NCI-H128 (cell line): ENCODE data around the gene PRKACA.
A peak's percentile ranks its signal among the peaks of the same experiment; 100 is the strongest.

Experiments used
- DNase-seq: peaks from one replicate; lab custom pipeline; 2025; ENCODE audit not compliant: unreplicated experiment; lab: John Stamatoyannopoulos, UW

PRKACA gene

DNA sequence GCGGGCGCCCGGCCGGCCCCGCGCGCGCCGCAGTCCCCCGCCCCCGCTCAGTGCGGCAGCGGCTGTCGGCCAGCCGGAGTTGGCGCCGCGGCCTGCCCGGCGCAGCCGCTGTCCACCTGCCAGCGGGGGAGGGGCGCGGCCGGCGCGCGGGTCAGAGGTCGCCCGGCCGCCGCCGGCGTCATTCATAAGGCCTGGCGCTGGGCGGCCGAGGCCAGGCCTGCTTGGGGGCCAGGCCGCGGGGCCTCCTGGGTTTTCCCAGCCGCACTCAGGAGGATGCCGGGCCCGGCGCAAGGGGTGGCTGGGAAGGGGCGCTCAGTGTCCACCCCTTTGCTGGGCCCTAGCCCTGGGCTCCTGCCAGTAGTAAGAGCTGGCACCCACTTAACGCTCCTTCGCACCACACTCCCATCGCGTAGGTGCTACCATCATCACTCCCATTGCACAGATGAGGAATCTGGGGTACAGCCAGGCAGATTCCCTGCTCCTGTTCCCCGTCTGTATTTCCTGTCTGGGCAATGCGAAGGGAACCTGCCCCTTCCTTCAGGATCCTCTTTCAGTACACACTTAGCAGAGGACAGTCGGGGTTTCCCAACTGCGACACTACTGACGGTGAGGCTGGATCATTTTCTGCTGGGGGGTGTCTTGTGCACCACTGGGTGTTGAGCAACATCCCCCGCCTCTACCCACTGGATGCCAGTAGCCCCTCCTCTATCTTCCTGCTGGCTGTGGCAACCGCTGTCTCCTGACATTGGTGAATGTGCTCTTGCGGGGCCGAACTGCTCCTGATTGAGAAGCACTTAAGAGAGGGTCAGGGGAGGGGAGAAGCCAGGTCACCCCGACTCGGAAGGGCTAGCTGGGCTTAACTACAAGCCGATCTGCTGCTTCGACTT lies 846 bp upstream of the PRKACA start:
- DNase-seq, result peak; percentile 8

DNA sequence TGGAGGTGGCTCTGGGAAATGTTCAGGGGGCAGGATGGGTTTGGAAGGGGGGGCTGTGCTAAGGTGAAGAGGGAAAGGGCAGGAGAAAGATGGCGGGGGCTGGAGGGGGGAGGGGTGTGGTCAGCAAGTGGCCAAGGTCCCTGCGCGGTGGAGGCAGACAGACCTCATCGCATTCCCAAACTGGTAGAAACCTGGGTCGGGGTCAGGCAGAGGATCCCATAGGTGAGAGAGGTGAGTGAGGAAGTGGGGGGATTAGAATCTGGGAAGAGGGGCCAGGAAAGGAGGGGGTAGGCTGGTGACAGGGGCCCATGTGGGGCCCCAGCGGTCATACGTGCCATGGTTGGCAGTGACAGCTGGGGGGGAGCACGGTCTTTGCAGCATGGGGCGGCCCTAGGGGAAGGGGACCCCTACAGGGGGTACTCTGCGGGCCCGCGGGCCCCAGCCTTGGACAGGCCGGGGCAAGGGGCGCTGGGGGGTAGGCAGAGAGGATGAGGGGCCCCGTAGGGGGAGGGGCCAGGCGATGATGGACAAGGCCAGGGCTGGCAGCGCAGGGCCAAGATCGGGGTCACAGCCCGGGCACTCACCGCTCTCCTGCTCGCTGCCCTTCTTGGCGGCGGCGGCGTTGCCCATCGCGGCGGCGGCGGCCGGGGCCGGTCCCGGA lies 514 bp downstream of the PRKACA start:
- DNase-seq, result no peak

GRCh38 chr19:14116525-14116917 lies 1.0 kb downstream of the PRKACA start:
- DNase-seq, result no peak

GRCh38 chr19:14115756-14116155 lies 1.8 kb downstream of the PRKACA start:
- no peak for DNase-seq

GRCh38 chr19:14114854-14115253 lies 2.7 kb downstream of the PRKACA start:
- DNase-seq, result no peak

GRCh38 chr19:14114439-14114838 lies 3.1 kb downstream of the PRKACA start:
- DNase-seq, result no peak

DNA sequence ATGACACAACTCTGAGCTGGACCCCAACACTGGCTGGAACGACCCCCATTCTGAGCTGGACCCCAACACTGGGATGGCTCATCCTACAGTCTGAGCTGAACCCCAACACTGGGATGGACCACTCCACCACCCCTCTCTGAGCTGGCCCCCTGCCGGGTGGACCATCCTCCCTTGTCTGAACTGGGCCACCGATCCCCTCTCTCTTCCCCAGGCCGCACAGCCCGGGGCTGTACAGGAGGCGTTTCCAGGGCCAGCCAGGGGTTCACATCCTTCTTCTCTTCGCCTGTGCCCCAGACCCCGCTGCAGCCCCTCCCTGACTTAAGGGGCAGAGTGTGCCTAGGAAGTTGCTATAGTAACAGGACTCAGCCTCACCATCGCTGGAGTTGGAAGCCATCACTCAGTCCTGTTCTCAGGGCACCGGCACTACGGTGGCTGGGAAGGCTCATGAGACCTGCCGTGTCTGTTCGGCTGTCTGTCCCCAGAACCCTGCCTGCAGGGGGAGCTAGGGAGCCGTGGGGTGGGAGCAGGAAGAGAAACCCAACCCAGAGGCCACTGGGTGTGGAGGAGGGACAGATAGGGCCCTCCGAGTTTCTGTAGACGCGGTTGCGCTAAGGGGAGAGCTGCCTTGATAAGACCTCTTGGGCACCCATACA lies 3.7 kb downstream of the PRKACA start:
- no peak for DNase-seq

DNA sequence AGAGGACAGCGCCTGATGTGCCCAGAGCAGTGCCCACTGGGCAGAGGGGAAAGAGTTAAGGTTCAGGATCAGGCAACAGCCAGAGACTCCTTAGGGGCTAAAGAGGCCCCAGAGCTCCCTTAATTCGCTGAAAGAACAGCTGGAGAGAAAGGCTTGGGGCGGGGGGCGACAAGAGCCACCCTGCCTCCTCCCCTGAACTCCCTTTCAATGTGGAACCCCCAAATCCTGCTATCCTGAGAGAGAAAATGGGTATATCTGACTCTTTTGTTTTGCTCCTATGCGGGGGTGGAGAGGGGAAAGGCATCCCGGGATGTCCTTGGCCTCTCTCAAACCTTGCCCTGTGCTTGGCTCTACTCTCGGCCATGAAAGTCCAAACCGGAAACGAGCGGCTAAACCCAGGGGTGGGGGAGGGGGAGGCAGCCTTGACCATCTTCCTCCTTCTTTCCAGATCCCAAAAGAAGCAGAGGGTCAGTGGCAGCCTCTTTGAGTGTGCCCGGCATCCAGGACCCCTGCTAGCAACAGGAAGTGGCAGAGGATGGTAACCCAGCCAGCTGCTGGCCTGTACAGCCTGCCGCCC lies 4.7 kb downstream of the PRKACA start:
- DNase-seq, result no peak

- no peak for DNase-seq
Observed at GRCh38 chr19:14112051-14112808, 5.3 kb downstream of the PRKACA start.

DNA sequence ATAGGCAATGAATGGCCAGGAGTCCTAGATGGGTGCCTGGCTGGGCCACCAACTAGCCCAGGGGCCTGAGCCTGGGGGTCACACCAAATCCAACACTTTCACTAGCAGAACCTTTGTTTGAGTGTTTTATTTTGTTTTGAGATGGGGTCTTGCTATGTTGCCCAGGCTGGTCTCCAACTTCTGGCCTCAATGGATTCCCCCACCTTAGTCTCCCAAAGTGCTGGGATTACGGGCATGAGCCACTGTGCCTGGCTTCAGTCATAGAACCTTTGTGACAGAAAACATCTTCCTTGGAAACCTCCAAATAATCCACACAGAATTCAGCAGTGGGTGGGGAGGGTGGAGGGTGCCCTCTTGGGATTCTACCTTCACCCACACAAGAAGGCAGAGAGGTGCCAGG lies 6.1 kb downstream of the PRKACA start:
- no peak for DNase-seq

- DNase-seq, result no peak
Observed at GRCh38 chr19:14110650-14111049, 6.9 kb downstream of the PRKACA start.

DNA sequence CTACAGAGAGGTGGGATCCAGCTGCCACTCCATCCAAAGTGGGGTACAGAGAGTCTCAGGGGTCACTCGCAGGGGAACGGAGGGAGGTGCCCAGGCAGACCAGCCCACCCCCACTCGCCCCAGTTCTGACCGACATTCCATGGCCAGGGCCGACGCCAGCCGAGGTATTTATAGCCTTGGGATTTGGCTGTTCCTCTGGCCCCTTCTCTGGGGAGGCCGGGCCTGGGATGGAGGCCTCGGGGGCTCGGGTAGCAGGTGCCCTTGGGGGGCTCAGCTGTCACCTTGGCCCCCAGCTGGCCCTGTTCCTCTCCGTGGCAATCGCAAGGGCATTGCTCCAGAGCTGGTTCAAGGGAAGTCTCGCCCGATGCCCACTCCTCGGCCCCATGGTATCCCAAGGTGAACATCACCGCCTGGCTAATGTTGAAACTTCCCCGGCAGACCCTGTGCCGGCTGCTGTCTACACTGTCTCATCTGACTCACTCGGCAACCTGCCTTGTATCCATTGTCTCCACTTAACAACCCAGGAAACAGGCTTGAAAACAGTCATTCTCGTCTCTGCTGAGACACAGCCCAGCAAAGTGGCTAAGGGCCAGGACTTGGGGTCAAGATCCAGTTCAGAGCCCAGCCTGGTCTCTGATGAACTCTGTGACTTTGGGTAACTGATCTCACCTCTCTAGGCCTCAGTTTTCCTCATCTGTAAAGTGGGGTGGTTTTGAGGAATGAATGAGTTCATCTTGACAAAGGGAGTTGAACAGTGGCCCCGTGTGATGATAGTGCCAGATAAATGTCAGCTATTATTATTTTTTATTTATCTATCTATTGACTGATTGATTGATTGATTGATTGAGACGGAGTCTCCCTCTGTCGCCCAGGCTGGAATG lies 9.7 kb downstream of the PRKACA start:
- DNase-seq, result no peak

DNA sequence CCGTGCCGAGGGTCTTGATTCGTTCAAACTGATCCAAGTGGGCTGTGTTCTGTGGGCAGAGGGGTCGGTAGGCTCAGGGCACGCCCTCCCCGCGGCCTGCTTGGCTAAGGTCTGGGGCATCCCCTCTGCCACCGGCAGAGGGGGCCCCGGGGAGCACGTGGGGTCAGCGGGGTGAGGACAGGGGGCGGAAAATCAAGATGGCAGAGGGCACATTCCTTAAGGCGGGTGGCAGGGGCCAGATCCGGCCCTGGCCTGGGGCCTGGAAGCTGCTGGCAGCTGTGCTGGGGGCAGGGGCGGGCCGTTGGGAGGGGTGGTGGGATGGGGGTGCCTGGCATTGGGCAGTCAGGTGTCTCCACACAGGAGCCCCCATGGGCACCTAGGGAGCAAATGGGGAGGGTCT lies 10.7 kb downstream of the PRKACA start:
- DNase-seq, result no peak

- no peak for DNase-seq
Observed at GRCh38 chr19:14105680-14106079, 11.9 kb downstream of the PRKACA start.

GRCh38 chr19:14103310-14103709 lies 14.3 kb downstream of the PRKACA start:
- no peak for DNase-seq

DNA sequence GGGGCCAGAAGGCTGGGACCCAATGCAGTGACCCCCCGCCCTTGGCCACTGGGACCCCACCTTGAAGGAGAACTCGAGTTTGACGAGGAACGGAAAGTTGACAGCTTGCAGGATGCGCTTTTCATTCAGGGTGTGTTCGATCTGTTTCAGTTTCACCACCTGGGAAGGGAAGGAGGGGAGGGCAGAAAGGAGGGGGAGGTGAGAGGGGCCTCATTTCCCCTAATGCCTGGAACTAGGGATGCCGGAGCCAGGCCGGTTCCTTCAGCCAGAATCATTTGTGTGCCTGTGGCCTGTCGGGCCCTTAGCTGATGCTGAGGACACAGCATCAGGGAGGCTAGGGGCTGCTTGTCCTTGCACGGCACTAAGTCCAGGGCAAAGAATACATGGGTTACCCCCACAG lies 14.8 kb downstream of the PRKACA start:
- no peak for DNase-seq

DNA sequence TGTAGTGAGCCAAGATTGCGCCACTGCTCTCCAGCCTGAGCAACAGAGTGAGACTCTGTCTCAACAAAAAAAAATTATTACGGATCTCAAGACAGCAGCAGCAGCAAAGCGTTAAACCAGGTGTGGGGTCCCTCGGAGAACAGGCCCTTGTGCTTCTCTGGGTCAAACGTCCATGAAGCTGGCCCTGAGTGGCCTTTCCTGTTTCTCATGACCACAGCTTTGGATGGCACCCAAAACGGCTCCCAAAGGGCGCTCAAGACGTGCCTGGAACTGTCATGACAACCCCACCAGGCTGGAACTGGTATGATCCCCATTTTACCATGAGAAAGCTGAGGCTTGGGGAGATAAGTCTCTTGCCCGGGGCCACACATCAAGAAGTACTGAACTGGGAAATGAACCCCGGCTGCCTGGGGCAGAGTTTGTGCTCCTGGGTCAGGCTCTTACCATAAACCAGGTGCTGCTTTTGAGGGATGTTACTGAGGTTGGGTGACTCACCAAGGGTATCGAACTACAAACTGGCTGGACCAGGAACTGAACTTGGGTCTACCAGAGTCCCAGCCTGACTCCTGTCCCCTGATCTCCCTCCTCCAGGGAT lies 15.4 kb downstream of the PRKACA start:
- DNase-seq, result no peak

GRCh38 chr19:14101003-14101545 lies 16.5 kb downstream of the PRKACA start:
- DNase-seq, result no peak

DNA sequence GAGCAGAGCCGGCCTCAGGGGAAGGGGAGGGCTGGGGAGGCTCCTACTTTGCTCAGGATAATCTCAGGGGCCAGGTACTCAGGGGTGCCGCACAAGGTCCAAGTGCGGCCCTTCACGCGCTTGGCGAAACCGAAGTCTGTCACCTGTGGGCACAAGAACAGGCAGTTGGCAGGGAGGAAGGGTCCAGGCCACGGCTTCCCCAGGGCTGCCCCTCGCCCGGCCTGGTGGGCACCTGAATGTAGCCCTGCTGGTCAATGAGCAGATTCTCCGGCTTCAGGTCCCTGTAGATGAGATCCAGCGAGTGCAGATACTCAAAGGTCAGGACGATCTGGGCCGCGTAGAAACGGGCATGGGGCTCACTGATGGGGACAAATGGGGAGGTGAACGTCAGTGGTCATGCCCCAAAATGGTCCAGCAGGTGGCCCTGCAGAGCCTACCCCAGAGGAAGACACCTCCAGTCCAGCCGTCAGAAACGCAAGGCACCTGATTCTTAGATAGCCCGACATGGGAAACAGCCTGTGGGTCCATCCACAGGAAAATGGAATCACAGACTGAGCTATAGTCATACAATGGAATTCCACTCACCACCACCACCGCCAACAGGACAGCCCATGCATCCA lies 19.9 kb downstream of the PRKACA start:
- DNase-seq, result no peak
